Keratinocyte (primary cell): ENCODE measurements around the gene SCP2D1. TPM values are rescaled to one million over a fixed set of nuclear protein-coding genes. Genes with fewer than 3 reads are reported as not detected.

ENCODE experiments used
- DNase-seq: peaks from one replicate; pipeline ENCODE4 v3.0.0-alpha.2; 2011; ENCODE audit warnings: low read depth, missing footprints, low spot score
- FAIRE-seq: peaks from 2 replicates; lab custom pipeline; 2011; peaks lifted over from hg19 to GRCh38; lab: Jason Lieb, UNC
- H2AFZ ChIP-seq: 2 replicates; pipeline ENCODE4 v1.6.0; 2012; ENCODE audit warnings: low read length, control low read depth, inconsistent platforms; ENCODE audit not compliant: control insufficient read depth
- H3K27ac ChIP-seq: 2 replicates; pipeline ENCODE4 v1.5.1; 2011; ENCODE audit warnings: low read length; ENCODE audit not compliant: control insufficient read depth, insufficient read depth
- H3K27me3 ChIP-seq: 3 replicates; pipeline ENCODE4 v1.6.0; 2011; ENCODE audit warnings: low read length; ENCODE audit not compliant: control insufficient read depth, insufficient read depth; ENCODE audit errors: extremely low read depth
- H3K36me3 ChIP-seq, 2 experiments: 2 replicates in 1 of 2; 3 replicates in 1 of 2; pipeline ENCODE4 v1.5.1; 2011; ENCODE audit warnings: low read length in 2 of 2, mild to moderate bottlenecking in 1 of 2; ENCODE audit not compliant: control insufficient read depth in 2 of 2, insufficient read depth in 2 of 2; ENCODE audit errors: extremely low read depth in 1 of 2
- H3K4me1 ChIP-seq: 3 replicates; pipeline ENCODE4 v1.5.1; 2011; ENCODE audit warnings: low read length; ENCODE audit not compliant: control insufficient read depth, insufficient read depth; ENCODE audit errors: extremely low read depth
- H3K4me2 ChIP-seq: 3 replicates; pipeline ENCODE4 v1.6.0; 2011; ENCODE audit warnings: low read depth, low read length; ENCODE audit not compliant: control insufficient read depth, insufficient read depth; ENCODE audit errors: extremely low read depth
- H3K4me3 ChIP-seq, 3 experiments: fragments of 200-600 bp in 1 of 3; sonication (generic) in 1 of 3; 2 replicates in 2 of 3; 3 replicates in 1 of 3; pipeline ENCODE4 v1.5.1; 2011 to 2016; ENCODE audit warnings: low read length in 3 of 3, mild to moderate bottlenecking in 3 of 3, control low read depth in 2 of 3, inconsistent platforms in 1 of 3, low read depth in 1 of 3, mixed read lengths in 1 of 3, mixed run types in 1 of 3, moderate library complexity in 1 of 3; ENCODE audit not compliant: control insufficient read depth in 2 of 3, insufficient read depth in 2 of 3; ENCODE audit errors: extremely low read depth in 1 of 3
- H3K79me2 ChIP-seq: 2 replicates; pipeline ENCODE4 v1.6.0; 2012; ENCODE audit warnings: low read length; ENCODE audit not compliant: control insufficient read depth, insufficient read depth
- H3K9ac ChIP-seq: 3 replicates; pipeline ENCODE4 v1.6.0; 2011; ENCODE audit warnings: low read length; ENCODE audit not compliant: control insufficient read depth, insufficient read depth; ENCODE audit errors: extremely low read depth
- H3K9me1 ChIP-seq: 3 replicates; pipeline ENCODE4 v1.6.0; 2011; ENCODE audit warnings: low read length; ENCODE audit not compliant: control insufficient read depth, insufficient read depth; ENCODE audit errors: extremely low read depth
- H3K9me3 ChIP-seq: 2 replicates; pipeline ENCODE4 v1.5.1; 2012; ENCODE audit warnings: low read depth, low read length; ENCODE audit not compliant: control insufficient read depth
- H4K20me1 ChIP-seq: 3 replicates; pipeline ENCODE4 v1.6.0; 2011; ENCODE audit warnings: low read length; ENCODE audit not compliant: control insufficient read depth, insufficient read depth; ENCODE audit errors: extremely low read depth
- CTCF ChIP-seq, 3 experiments: IDR thresholded peaks in 1 of 3; conservative IDR thresholded peaks in 1 of 3; optimal IDR thresholded peaks in 1 of 3; 2 replicates in 2 of 3; 3 replicates in 1 of 3; pipeline versions ENCODE3 to v1.5.1; 2011; ENCODE audit warnings: low read length in 3 of 3, mild to moderate bottlenecking in 3 of 3, moderate library complexity in 2 of 3, control low read depth in 1 of 3, inconsistent platforms in 1 of 3; ENCODE audit not compliant: insufficient read depth in 2 of 3; ENCODE audit errors: extremely low read depth in 1 of 3
- EZH2 ChIP-seq: IDR thresholded peaks from one replicate; pipeline ENCODE4 v1.6.1; 2012; ENCODE audit warnings: inconsistent platforms, mild to moderate bottlenecking, low read length, moderate library complexity
- dilution Hi-C: fragments of 300-500 bp; cut with MboI; formaldehyde crosslinking; loops from one replicate; pipeline ENCODE4 v1.7.0; 2020; ENCODE audit warnings: low sequenced_read_pairs; ENCODE audit not compliant: extremely low pct_ligation_motif_present
- polyA plus RNA-seq, 5 experiments: library from polyadenylated mRNA; depleted of rRNA in 3 of 5; stranded (reverse) in 3 of 5; stranded (forward) in 1 of 5; unstranded in 1 of 5; fragments of >200 nt; gene quantifications; 1 replicate in 1 of 5; 2 replicates in 3 of 5; 3 replicates in 1 of 5; pipeline versions ENCODE4 v1.2.1 to v1.2.3, GENCODE V29; 2011 to 2012; ENCODE audit warnings: missing spikeins in 2 of 5, low read depth in 1 of 5, low replicate concordance in 1 of 5

The SCP2D1 gene
- polyA plus RNA-seq, 1 donor (not counting 4 experiments of a cell fraction or from before 2014, with no cell fraction given) = not detected

DNA sequence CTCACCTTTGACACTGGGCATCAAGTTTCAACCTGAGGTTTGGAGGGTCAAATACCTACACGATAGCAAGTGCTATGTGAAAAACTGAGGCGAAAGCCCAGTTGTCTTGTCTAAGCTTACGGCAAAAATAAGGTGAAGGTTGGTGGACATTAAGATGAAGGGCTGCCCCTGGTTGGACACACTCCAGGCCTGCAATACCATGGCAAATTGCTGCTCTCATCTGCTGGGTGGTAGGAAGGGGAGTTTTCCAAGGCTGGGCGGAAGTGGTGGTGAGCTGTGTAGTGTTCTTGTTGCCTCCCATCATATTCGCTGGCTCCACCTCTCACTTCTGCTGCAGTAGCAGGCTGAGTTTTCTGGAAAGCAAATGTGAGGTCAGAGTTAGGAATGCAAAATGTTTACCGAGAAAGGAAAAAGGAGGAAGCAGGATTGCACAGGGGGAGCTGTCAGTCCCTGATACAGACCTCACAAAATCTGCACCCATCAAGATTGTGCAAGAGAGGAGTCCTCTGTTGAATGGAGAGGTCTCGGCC lies 33.7 kb downstream of the SCP2D1 start:
- Histone ChIP-seq H3K27me3 (no peaks in the 10 kb centered on the region), H3K9ac (no peak overlapping the region), H3K4me2 (no peak overlapping the region), H3K9me1 (no peaks in the 10 kb centered on the region), H3K4me3 (no peak overlapping the region), H3K36me3 (no peaks in the 10 kb centered on the region), H3K9me3 (no peaks in the 10 kb centered on the region), H3K27ac (no peak overlapping the region), H3K4me1 (peaks cover 6% of the 10 kb centered on the region), H3K79me2 (no peaks in the 10 kb centered on the region), H2AFZ (no peak overlapping the region), H4K20me1 (no peaks in the 10 kb centered on the region)
- no peak for DNase-seq
- dilution Hi-C loops = no loop called here
- TF ChIP-seq EZH2 = no peak
- no peak for TF ChIP-seq CTCF (optimal IDR thresholded peaks at IDR 0.05 in 1 of 3, IDR thresholded peaks at IDR 0.05 in 1 of 3, conservative IDR thresholded peaks at IDR 0.05 in 1 of 3; ENCODE audit: extremely low read depth in 1 of 3, insufficient read depth in 2 of 3, low read length in 3 of 3)
- no peak for FAIRE-seq

GRCh38 chr20:18849131-18849530 lies 35.5 kb downstream of the SCP2D1 start:
- no peak overlapping the region for H3K9ac ChIP-seq
- no peaks in the 10 kb centered on the region for H3K9me3 ChIP-seq
- dilution Hi-C loops = no loop called here
- H3K36me3 ChIP-seq = no peaks in the 10 kb centered on the region
- no peak overlapping the region for H3K4me3 ChIP-seq
- H3K9me1 ChIP-seq = no peaks in the 10 kb centered on the region
- H2AFZ ChIP-seq = no peak overlapping the region
- H3K79me2 ChIP-seq = no peaks in the 10 kb centered on the region
- TF ChIP-seq CTCF (optimal IDR thresholded peaks at IDR 0.05 in 1 of 3, IDR thresholded peaks at IDR 0.05 in 1 of 3, conservative IDR thresholded peaks at IDR 0.05 in 1 of 3; ENCODE audit: extremely low read depth in 1 of 3, insufficient read depth in 2 of 3, low read length in 3 of 3) (no peak), EZH2 (no peak)
- no peak overlapping the region for H3K4me2 ChIP-seq
- H3K4me1 ChIP-seq = peaks cover 14% of the 10 kb centered on the region
- no peaks in the 10 kb centered on the region for H4K20me1 ChIP-seq
- no peak for FAIRE-seq
- DNase-seq = no peak
- no peaks in the 10 kb centered on the region for H3K27me3 ChIP-seq
- H3K27ac ChIP-seq = no peak overlapping the region
